ENCODE data around the gene DHRS11. TPM values are rescaled to one million over a fixed set of nuclear protein-coding genes. Genes with fewer than 3 reads are reported as not detected.

DHRS11 gene
- total and polyA plus RNA-seq, 2 of the 4 experiments (the other 2 are of a cell fraction) = 7.0 to 14.5 TPM

- H2AK5ac ChIP-seq (ENCODE audit: low read depth, low read length) = no peak overlapping the region
- H4K20me1 ChIP-seq (ENCODE audit: insufficient read depth, low read length) = peaks cover 13% of the 10 kb centered on the region
- no peak overlapping the region for H3K4ac ChIP-seq (ENCODE audit: low read depth, low read length)
- WGBS, 2 experiments (ENCODE audit: extremely low coverage in 2 of 2, insufficient read length in 1 of 2) = no CpG with 5 or more reads among the region's 4 CpGs
- H3K23ac ChIP-seq (ENCODE audit: low read depth, low read length) = no peak overlapping the region
- H3K4me1 ChIP-seq (ENCODE audit: control insufficient read depth, insufficient read depth, low read length) = no peaks in the 10 kb centered on the region
- dilution Hi-C loops (cut with HindIII; ENCODE audit: low sequenced_read_pairs, unreplicated experiment) = no loop called here
- no peak overlapping the region for H2BK5ac ChIP-seq (ENCODE audit: low read depth, low read length, poor library complexity, severe bottlenecking)
- POLR2A ChIA-PET (ENCODE audit: unreplicated experiment) = no interaction called here
- no peak for TF ChIP-seq FOS (IDR thresholded peaks at IDR 0.05; ENCODE audit: low read depth, low read length)
- H2BK120ac ChIP-seq (ENCODE audit: low read depth, low read length) = no peak overlapping the region
- intact Hi-C loops (cut with micrococcal nuclease) = no loop called here
- H3K27ac ChIP-seq (ENCODE audit: insufficient read depth, low read length) = no peak overlapping the region
- no peaks in the 10 kb centered on the region; a peak in 1 of 4 replicates for H3K79me1 ChIP-seq (ENCODE audit: low read depth in 1 of 2, low read length in 2 of 2)
- no peak overlapping the region for H2AFZ ChIP-seq (replicated peaks; ENCODE audit: low read length, poor library complexity)
- no peak overlapping the region for H3K9ac ChIP-seq (ENCODE audit: low read depth, low read length)
- in situ Hi-C loops (cut with MboI; ENCODE audit: low sequenced_read_pairs) = no loop called here
- H3K56ac ChIP-seq (ENCODE audit: extremely low read depth, insufficient read depth, low read length) = no peak overlapping the region
- DNase-seq (no peak), ATAC-seq (ENCODE audit: low read depth) (no peak)
- H3K4me3 ChIP-seq (ENCODE audit: insufficient read depth, low read depth, low read length) = no peak overlapping the region
- CTCF ChIA-PET = interaction anchor here (1.2 kb wide), 1 partner anchor 10 kb away, joined by 3 read pairs; no protein-coding TSS in a partner anchor
- no peaks in the 10 kb centered on the region for H3K9me3 ChIP-seq (ENCODE audit: control insufficient read depth, insufficient read depth, low read length)
- no peak overlapping the region for H4K91ac ChIP-seq (ENCODE audit: insufficient read depth, low read depth, low read length)
- no peak overlapping the region for H3K18ac ChIP-seq (ENCODE audit: low read depth, low read length)
- no peaks in the 10 kb centered on the region for H3K27me3 ChIP-seq (ENCODE audit: control insufficient read depth, insufficient read depth, low read length)
- no peak overlapping the region for H4K5ac ChIP-seq (ENCODE audit: low read depth, low read length)
- H3K9me1 ChIP-seq (ENCODE audit: insufficient read depth, low read length) = peaks cover 12% of the 10 kb centered on the region; the same call in 1 of the 2 replicates
- no peak overlapping the region for H4K8ac ChIP-seq (ENCODE audit: low read depth in 2 of 2, low read length in 2 of 2)
- no peak overlapping the region for H3K4me2 ChIP-seq (ENCODE audit: low read depth, low read length)
- H2BK20ac ChIP-seq (ENCODE audit: low read depth, low read length) = no peak overlapping the region
- H3K14ac ChIP-seq (replicated peaks; ENCODE audit: low read depth, low read length) = no peak overlapping the region
- H2BK15ac ChIP-seq (ENCODE audit: low read depth, low read length) = no peak overlapping the region
- no peaks in the 10 kb centered on the region for H3K36me3 ChIP-seq (ENCODE audit: control insufficient read depth, insufficient read depth, low read length)
- BruUV-seq (replicated peaks) = no TSS peak
- H2AK9ac ChIP-seq (replicated peaks; ENCODE audit: low read depth, low read length, poor library complexity) = no peak overlapping the region
Measured at GRCh38 chr17:36613155-36613554, 21.5 kb downstream of the DHRS11 start.
